ENCODE data around the gene MITF.

DNA sequence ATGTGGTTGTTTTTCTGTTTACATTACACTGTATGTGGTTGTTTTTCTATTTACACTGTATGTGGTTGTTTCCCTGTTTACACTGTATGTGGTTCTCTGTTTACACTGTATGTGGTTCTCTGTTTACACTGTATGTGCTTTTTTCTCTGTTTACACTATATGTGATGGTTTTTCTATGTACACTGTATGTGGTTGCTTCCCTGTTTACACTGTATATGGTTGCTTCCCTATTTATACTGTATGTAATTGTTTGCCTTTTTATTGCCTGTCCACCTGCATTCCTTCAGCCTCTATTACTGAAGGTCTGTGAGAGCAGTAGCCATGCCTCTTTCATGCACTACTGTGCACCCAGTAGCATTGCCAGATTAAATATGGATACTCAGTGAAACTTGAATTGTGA lies 94.3 kb downstream of the MITF start:
- TF ChIP-seq CTCF (IDR thresholded peaks at IDR 0.05) (no peak), EZH2 (IDR thresholded peaks at IDR 0.05; ENCODE audit: borderline replicate concordance, insufficient read depth, low read depth, low read length, poor library complexity, severe bottlenecking) (no peak)
